ENCODE measurements around the gene BMPR1A.
A peak's percentile ranks its signal among the peaks of the same experiment; 100 is the strongest.

BMPR1A gene

DNA sequence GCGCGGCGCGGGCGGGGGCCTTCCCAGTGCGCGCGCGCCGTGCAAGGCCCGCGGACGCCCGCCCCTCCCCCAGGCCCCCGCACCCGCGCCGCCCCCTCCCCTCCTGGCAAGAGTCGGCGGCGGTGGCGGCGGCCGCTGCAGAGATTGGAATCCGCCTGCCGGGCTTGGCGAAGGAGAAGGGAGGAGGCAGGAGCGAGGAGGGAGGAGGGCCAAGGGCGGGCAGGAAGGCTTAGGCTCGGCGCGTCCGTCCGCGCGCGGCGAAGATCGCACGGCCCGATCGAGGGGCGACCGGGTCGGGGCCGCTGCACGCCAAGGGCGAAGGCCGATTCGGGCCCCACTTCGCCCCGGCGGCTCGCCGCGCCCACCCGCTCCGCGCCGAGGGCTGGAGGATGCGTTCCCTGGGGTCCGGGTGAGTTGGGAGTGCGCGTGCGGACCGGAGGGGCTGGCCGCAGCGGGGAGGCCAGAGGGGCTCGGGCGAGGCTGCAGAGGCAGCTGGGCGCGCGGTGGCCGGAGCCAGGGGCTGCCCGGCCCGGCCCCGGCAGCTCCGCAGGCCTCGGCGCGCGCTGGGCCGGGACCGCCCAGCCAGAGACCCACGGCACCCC, at the start of gene BMPR1A:
Gene BMPR1A, plus strand, starts transcription at position 109 of the 602 bp plus-strand sequence. CDS start 119,400 bp downstream, outside the sequence.
- Mint-ChIP-seq H3K4me3 (peak within 1 kb of the TSS; percentile 89), H3K9me3 (no peaks in the 10 kb centered on the region), H3K27me3 (ENCODE audit: low read depth) (peaks cover 48% of the 10 kb centered on the region), H3K4me1 (ENCODE audit: low read depth) (peaks cover 35% of the 10 kb centered on the region), H3K36me3 (ENCODE audit: low read depth) (peaks cover 3% of the 10 kb centered on the region), H3K27ac (peak within 1 kb of the TSS; percentile 78)
- DNase-seq (ENCODE audit: low spot score): no peak

DNA sequence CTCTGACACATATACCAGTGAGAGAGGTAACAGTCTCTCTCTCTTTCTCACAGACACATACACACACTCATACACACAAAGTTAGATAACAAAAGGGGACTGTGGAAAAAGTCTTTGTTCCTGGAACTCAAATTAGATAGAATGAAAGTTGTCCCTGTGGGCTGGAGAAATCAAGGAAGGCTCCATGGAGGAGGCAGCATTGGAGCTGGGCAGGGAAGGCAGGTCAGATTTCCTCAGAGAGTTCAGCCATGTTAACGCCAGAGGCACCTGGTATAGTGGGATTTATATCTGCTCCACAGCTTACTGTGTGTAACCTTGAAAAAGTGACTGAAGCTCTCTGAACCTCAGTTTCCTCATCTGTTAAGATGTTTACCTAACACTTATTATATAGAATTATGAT, 49.4 kb upstream of the BMPR1A start:
- no peak for DNase-seq (ENCODE audit: low spot score)
- Mint-ChIP-seq H3K36me3 (ENCODE audit: low read depth) (no peaks in the 10 kb centered on the region), H3K9me3 (no peaks in the 10 kb centered on the region), H3K4me3 (no peak overlapping the region), H3K27ac (no peak overlapping the region), H3K4me1 (ENCODE audit: low read depth) (peaks cover 6% of the 10 kb centered on the region), H3K27me3 (ENCODE audit: low read depth) (no peaks in the 10 kb centered on the region)

- H3K4me3 Mint-ChIP-seq: no peak overlapping the region
- H3K27me3 Mint-ChIP-seq (ENCODE audit: low read depth): no peaks in the 10 kb centered on the region
- no peak overlapping the region for H3K27ac Mint-ChIP-seq
- H3K4me1 Mint-ChIP-seq (ENCODE audit: low read depth): peaks cover 8% of the 10 kb centered on the region
- no peaks in the 10 kb centered on the region for H3K9me3 Mint-ChIP-seq
- no peaks in the 10 kb centered on the region for H3K36me3 Mint-ChIP-seq (ENCODE audit: low read depth)
- no peak for DNase-seq (ENCODE audit: low spot score)
Observed at GRCh38 chr10:86707505-86707904, 48.9 kb upstream of the BMPR1A start.

DNA sequence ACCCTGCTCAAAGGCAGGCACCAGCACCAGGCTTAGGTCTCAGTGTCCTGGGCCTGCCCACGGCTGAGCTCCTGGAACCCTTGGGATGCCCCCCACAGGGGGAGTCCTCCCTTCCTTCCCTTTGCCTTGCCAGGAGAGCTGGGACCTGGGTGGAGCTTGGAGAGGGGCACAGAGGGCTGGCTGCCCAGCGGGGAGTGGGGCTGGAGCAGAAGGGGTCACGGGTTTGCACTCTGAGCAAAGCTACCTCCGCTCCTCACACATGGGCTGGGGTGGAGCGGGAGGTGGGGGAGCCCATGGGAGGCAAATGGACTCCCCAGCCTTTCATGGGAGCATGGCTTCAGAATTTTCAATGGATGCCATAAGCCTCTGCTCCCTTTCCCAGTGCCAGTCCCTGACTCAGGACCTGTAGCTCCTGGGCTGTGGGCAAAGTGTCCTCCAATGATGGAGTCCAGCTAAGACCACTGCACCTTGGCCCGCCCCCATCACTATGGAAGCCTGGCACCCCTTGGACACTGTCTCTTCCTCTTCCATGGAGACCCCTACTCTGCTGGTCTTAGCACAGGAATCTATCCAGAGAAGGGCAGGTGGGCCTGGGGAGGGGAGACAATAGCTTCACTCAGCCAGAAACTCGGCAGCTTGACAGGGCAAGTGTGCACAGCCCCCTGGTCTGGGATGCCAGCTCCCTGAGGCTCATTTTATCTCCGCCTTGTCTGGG, 48.2 kb upstream of the BMPR1A start:
- H3K27me3 Mint-ChIP-seq (ENCODE audit: low read depth): no peaks in the 10 kb centered on the region
- DNase-seq (ENCODE audit: low spot score): no peak
- H3K4me1 Mint-ChIP-seq (ENCODE audit: low read depth): peaks cover 8% of the 10 kb centered on the region

DNA sequence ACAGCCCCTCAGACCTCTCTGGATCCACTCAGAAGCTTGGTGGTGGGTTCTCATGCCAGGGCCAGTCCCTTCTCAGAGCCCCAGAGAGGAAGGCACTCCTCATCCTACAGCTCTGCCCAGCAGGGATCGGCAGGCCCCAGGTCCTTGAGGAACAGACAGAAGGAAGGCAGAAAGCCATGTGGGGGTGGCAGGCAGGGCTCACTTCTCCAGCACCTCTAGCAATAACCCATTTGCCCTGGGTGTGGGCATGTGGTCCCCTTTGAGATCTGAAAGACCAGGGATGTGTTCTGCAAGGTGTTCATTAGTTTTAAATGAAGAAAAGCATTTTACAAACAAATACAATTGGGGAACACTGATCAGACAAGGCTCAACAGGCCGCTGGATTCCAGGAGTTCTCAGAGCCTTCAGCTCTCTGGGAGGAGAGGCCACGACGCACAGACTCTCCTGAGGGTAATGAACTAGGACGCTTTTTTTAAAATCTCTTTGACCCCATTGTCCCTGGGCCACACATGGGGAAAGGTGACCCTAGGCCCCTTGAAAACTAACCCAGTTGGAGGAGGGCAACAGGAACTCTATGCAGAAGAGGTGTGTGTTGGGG, 47.5 kb upstream of the BMPR1A start:
- Mint-ChIP-seq H3K27me3 (ENCODE audit: low read depth) (no peaks in the 10 kb centered on the region), H3K4me3 (no peak overlapping the region), H3K4me1 (ENCODE audit: low read depth) (peaks cover 8% of the 10 kb centered on the region), H3K36me3 (ENCODE audit: low read depth) (no peaks in the 10 kb centered on the region), H3K9me3 (no peaks in the 10 kb centered on the region), H3K27ac (no peak overlapping the region)
- no peak for DNase-seq (ENCODE audit: low spot score)

More for the DNA sequence above, 48.2 kb upstream of the BMPR1A start:
- Mint-ChIP-seq H3K36me3 (ENCODE audit: low read depth) (no peaks in the 10 kb centered on the region), H3K4me3 (no peak overlapping the region), H3K9me3 (no peaks in the 10 kb centered on the region), H3K27ac (no peak overlapping the region)

DNA sequence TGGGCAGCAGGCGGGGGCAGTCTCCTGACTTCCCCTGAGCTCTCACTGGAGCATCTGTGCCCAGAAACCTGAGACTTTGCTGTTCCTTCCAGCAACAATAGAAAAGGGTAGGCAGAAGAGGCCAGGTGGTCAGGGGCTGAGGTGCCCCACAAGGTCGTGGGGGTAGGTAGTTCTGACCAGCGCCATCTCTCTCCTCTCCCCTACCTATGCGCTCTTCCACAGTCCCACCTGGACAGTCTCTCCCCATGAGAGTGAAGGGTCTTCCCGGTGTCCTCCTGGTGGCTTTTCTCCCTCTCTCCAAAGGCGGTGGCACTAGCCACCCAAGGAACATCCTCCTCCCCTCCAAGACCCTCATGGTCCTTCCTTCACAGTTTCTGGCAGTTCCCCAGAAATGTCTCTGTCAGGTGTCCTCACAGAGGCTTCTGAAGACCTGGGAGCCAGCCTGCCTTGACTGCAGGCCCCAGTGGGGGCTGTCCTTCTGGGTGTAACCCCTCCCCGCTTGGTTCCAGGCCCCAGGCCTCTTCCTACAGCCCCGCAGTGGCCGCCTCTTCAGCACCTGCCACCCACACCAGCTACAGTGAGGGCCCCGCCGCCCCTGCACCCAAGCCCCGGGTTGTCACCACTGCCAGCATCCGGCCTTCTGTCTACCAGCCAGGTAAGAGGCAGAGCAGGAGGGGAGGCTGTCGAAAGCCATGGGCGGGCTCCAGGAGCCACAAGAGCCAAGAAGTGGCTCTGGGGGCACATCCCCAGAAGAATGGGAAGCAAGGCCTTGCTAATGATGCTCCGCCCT, 46.8 kb upstream of the BMPR1A start:
- DNase-seq (ENCODE audit: low spot score): no peak

DNA sequence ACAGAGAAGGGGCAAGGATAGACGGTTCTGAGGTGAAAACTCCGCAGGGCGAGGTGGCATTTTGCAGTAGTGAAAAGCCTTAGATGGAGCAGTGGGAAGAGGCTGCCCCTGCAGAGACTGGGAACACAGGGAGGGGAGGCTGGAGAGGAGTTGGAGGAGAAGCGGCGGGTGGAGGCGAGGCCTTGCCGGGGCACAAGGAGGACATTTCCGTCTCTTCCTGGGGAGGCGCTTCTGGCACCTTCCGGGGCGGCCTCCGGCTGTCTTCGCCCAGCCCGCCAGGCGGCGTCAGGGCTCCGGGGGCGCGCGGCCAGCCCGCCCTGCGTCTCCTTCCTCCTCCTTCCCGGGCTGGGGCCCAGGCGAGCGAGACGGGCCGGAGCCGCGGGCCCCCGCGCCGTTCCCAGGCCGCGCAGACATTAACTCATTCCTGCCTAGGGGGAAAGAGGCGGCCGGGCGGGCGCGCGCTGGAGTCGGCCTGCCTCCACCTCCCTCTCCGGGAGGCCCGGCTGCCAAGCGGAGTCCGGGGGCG, 45.4 kb upstream of the BMPR1A start:
- no peaks in the 10 kb centered on the region for H3K36me3 Mint-ChIP-seq (ENCODE audit: low read depth)
- no peaks in the 10 kb centered on the region for H3K9me3 Mint-ChIP-seq
- peak overlapping the region; percentile 96 for H3K27ac Mint-ChIP-seq
- peaks cover 8% of the 10 kb centered on the region for H3K4me1 Mint-ChIP-seq (ENCODE audit: low read depth)
- peak; percentile 85 for DNase-seq (ENCODE audit: low spot score)
- no peaks in the 10 kb centered on the region for H3K27me3 Mint-ChIP-seq (ENCODE audit: low read depth)
- H3K4me3 Mint-ChIP-seq: peak overlapping the region; percentile 88

More for the DNA sequence above, 46.8 kb upstream of the BMPR1A start:
- H3K4me3 Mint-ChIP-seq: peak overlapping the region; percentile 88
- H3K27me3 Mint-ChIP-seq (ENCODE audit: low read depth): no peaks in the 10 kb centered on the region
- no peaks in the 10 kb centered on the region for H3K36me3 Mint-ChIP-seq (ENCODE audit: low read depth)
- H3K9me3 Mint-ChIP-seq: no peaks in the 10 kb centered on the region
- H3K27ac Mint-ChIP-seq: peak overlapping the region; percentile 82
- H3K4me1 Mint-ChIP-seq (ENCODE audit: low read depth): peaks cover 8% of the 10 kb centered on the region

- Mint-ChIP-seq H3K4me3 (peak overlapping the region; percentile 85), H3K27me3 (ENCODE audit: low read depth) (no peaks in the 10 kb centered on the region), H3K36me3 (ENCODE audit: low read depth) (no peaks in the 10 kb centered on the region), H3K9me3 (no peaks in the 10 kb centered on the region), H3K4me1 (ENCODE audit: low read depth) (peaks cover 8% of the 10 kb centered on the region), H3K27ac (peak overlapping the region; percentile 82)
- peak; percentile 62 for DNase-seq (ENCODE audit: low spot score)
Observed at GRCh38 chr10:86711513-86712316, 44.7 kb upstream of the BMPR1A start.

DNA sequence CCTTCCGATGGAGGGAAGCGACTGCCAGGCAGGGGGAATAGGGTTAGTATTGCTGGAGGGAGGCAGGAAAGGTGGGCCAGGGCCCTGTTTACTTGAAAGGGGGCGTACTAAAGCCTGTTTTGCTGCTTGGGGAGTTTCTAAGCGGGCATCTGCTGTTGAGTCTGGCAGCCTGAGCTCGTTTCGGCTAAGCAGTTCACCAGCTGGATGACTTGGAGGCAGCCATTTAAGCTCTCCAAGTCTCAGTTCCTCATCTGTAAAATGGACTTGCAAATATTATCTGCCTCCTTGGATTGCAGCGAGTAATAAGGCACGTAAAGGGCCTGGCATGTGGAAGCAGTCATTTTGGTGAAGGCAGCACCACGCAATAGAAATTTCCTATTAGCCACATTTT, 44.1 kb upstream of the BMPR1A start:
- H3K9me3 Mint-ChIP-seq: no peaks in the 10 kb centered on the region
- DNase-seq (ENCODE audit: low spot score): no peak
- no peaks in the 10 kb centered on the region for H3K36me3 Mint-ChIP-seq (ENCODE audit: low read depth)
- H3K27ac Mint-ChIP-seq: peak overlapping the region; percentile 82
- no peaks in the 10 kb centered on the region for H3K27me3 Mint-ChIP-seq (ENCODE audit: low read depth)
- H3K4me3 Mint-ChIP-seq: peak overlapping the region; percentile 85
- H3K4me1 Mint-ChIP-seq (ENCODE audit: low read depth): peaks cover 8% of the 10 kb centered on the region

DNA sequence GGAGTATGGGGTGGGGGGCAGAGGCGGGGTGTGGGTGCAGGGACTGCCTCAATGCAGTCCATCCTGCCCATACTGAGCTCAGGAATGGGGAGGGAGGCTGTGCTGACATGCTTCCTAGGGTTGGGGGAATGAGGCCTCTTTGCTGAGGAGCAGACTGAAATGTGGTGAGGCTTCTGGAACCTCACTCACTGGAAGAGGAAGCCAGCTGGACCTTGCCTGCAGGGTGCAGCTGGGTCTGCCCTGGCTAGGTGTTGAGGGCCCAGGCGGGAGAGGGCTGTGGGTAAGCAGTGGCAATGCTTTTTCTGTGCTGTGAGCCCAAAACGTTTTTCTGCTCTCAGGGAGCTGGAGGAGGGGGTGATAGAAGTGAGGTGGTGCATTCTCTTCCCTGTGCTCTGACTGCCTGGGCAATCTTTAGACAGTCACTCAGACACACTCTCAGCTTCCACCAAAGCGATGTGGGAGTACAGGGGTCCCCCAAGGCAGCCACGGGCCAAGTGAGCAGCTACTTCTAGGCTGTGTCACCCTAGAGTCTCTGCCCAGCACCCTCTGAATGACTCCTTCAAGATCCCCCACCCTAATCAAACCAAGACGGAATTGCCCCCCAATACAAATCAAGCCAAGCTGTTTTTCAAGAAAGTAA, 41.1 kb upstream of the BMPR1A start:
- Mint-ChIP-seq H3K4me1 (ENCODE audit: low read depth) (peaks cover 8% of the 10 kb centered on the region), H3K9me3 (no peaks in the 10 kb centered on the region), H3K4me3 (no peak overlapping the region), H3K27me3 (ENCODE audit: low read depth) (no peaks in the 10 kb centered on the region), H3K27ac (no peak overlapping the region), H3K36me3 (ENCODE audit: low read depth) (no peaks in the 10 kb centered on the region)
- DNase-seq (ENCODE audit: low spot score): no peak

DNA sequence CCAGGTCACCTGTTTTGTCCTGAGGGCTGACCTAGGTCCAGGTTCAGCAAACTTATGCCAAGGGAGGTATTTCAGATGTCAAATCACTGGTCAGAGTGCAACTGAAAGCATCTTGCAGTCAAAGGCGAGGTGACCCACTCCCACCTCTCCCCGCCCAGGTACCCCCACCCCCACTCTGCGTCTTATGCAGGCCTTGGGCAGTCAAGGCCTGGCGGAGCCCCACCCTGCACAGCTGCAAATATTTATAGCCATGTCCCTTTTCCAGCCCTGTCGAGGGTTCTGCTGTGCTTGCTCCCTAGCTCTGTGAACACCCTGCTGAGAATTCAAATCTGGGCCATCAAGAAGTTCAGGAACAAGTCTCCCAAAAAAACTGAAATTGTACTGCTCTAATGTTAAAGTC, 40.6 kb upstream of the BMPR1A start:
- Mint-ChIP-seq H3K4me1 (ENCODE audit: low read depth) (peaks cover 4% of the 10 kb centered on the region), H3K4me3 (no peak overlapping the region), H3K27ac (no peak overlapping the region), H3K27me3 (ENCODE audit: low read depth) (peaks cover 5% of the 10 kb centered on the region), H3K9me3 (no peaks in the 10 kb centered on the region), H3K36me3 (ENCODE audit: low read depth) (no peaks in the 10 kb centered on the region)
- DNase-seq (ENCODE audit: low spot score): no peak

- H3K4me3 Mint-ChIP-seq: no peak overlapping the region
- no peak overlapping the region for H3K27ac Mint-ChIP-seq
- no peak for DNase-seq (ENCODE audit: low spot score)
- no peaks in the 10 kb centered on the region for H3K9me3 Mint-ChIP-seq
- peaks cover 2% of the 10 kb centered on the region for H3K4me1 Mint-ChIP-seq (ENCODE audit: low read depth)
- H3K27me3 Mint-ChIP-seq (ENCODE audit: low read depth): peaks cover 9% of the 10 kb centered on the region
- H3K36me3 Mint-ChIP-seq (ENCODE audit: low read depth): no peaks in the 10 kb centered on the region
Observed at GRCh38 chr10:86716466-86716865, 40.0 kb upstream of the BMPR1A start.

DNA sequence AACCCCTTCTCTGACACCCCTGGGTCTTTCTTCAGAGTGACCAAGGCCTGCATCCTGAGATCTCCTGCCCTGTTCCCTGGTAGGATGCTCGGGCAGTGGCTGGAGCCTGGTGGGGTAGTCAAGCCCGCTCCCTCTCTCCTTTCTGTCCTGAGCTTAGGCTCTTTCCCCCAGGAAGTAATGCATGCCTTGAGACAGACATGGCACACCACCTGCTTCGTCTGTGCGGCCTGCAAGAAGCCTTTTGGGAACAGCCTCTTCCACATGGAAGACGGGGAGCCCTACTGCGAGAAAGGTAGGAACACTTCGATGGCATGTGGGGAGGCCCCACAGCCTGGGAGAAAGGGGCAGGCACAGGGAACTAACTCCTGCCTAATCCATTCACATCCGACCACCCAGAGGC, 37.9 kb upstream of the BMPR1A start:
- Mint-ChIP-seq H3K27me3 (ENCODE audit: low read depth) (peaks cover 12% of the 10 kb centered on the region), H3K9me3 (no peaks in the 10 kb centered on the region), H3K27ac (no peak overlapping the region), H3K4me3 (no peak overlapping the region), H3K4me1 (ENCODE audit: low read depth) (peaks cover 6% of the 10 kb centered on the region), H3K36me3 (ENCODE audit: low read depth) (no peaks in the 10 kb centered on the region)
- no peak for DNase-seq (ENCODE audit: low spot score)

All from T-helper 2 cell treated with Interferon-gamma antibody and Interleukin-4, amounts not matched to agents 5 μg/mL and 100 μg/mL, for 36 hours (primary cell).